Activated CD4-positive, CD25-positive, alpha-beta regulatory T cell treated with anti-CD3 and anti-CD28 coated beads, Interleukin-2, amount 50 U/mL, for 72 hours (primary cell): Measurements from ENCODE around the gene TBC1D16.
A peak's percentile ranks its signal among the peaks of the same experiment; 100 is the strongest.

ENCODE experiments used
- DNase-seq: peaks from one replicate; pipeline ENCODE4 v3.0.0; 2021

The TBC1D16 gene

GRCh38 chr17:80024206-80024972, 11.3 kb downstream of the TBC1D16 start:
- no peak for DNase-seq

- DNase-seq, result no peak
These were observed 12.0 kb downstream of the TBC1D16 start for GRCh38 chr17:80023481-80024205.

GRCh38 chr17:80021600-80021999, 14.1 kb downstream of the TBC1D16 start:
- no peak for DNase-seq

- DNase-seq, result no peak
These were observed 16.6 kb downstream of the TBC1D16 start for GRCh38 chr17:80018917-80019651.

GRCh38 chr17:80017226-80018010, 18.3 kb downstream of the TBC1D16 start:
- DNase-seq, result no peak

GRCh38 chr17:80012765-80013741, 22.6 kb downstream of the TBC1D16 start:
- no peak for DNase-seq

GRCh38 chr17:80011989-80012555, 23.6 kb downstream of the TBC1D16 start:
- no peak for DNase-seq

- no peak for DNase-seq
These were observed 25.3 kb downstream of the TBC1D16 start for GRCh38 chr17:80010283-80010858.

- DNase-seq, result no peak
These were observed 26.0 kb downstream of the TBC1D16 start for GRCh38 chr17:80009391-80010282.

- no peak for DNase-seq
These were observed 26.8 kb downstream of the TBC1D16 start for GRCh38 chr17:80008848-80009247.

- DNase-seq, result peak; percentile 81
These were observed 27.3 kb downstream of the TBC1D16 start for GRCh38 chr17:80008383-80008840.

- DNase-seq, result no peak
These were observed 27.7 kb downstream of the TBC1D16 start for GRCh38 chr17:80007939-80008338.

GRCh38 chr17:80006811-80007752, 28.6 kb downstream of the TBC1D16 start:
- no peak for DNase-seq

- no peak for DNase-seq
These were observed 29.3 kb downstream of the TBC1D16 start for GRCh38 chr17:80006339-80006720.

- DNase-seq, result peak; percentile 64
These were observed 30.0 kb downstream of the TBC1D16 start for GRCh38 chr17:80005360-80006338.

- DNase-seq, result no peak
These were observed 31.7 kb downstream of the TBC1D16 start for GRCh38 chr17:80003969-80004368.
